WERI-Rb-1 (cell line): ENCODE data around the gene LYRM4.

Experiments
- DNase-seq: peaks from one replicate; pipeline ENCODE4 v3.0.0-alpha.2; 2020
- H3K27ac ChIP-seq: fragments of 250-450 bp; sonication (Bioruptor Pico); 2 replicates; pipeline ENCODE4 v1.5.1; 2020; ENCODE audit warnings: mild to moderate bottlenecking, moderate library complexity
- H3K27me3 ChIP-seq: fragments of 250-450 bp; sonication (Bioruptor Pico); 2 replicates; pipeline ENCODE4 v1.5.1; 2021; ENCODE audit warnings: mild to moderate bottlenecking, low read depth, moderate library complexity; ENCODE audit not compliant: insufficient read depth, severe bottlenecking
- H3K36me3 ChIP-seq: fragments of 250-450 bp; sonication (Bioruptor Pico); 2 replicates; pipeline ENCODE4 v1.5.1; 2020; ENCODE audit warnings: mild to moderate bottlenecking, moderate library complexity
- H3K4me3 ChIP-seq: 2 replicates; pipeline ENCODE4 v1.5.1; 2011; ENCODE audit warnings: low read depth, mild to moderate bottlenecking, control low read depth, low read length
- H3K9me3 ChIP-seq: fragments of 250-450 bp; sonication (Bioruptor Pico); 2 replicates; pipeline ENCODE4 v1.5.1; 2021; ENCODE audit warnings: mild to moderate bottlenecking, moderate library complexity; ENCODE audit not compliant: severe bottlenecking
- TF ChIP-seq, protein P1 (sequence below): IDR thresholded peaks from 2 replicates; pipeline ENCODE4 v1.5.1; 2011; ENCODE audit warnings: low read depth, mild to moderate bottlenecking, control low read depth, inconsistent platforms, low read length

LYRM4 gene

DNA sequence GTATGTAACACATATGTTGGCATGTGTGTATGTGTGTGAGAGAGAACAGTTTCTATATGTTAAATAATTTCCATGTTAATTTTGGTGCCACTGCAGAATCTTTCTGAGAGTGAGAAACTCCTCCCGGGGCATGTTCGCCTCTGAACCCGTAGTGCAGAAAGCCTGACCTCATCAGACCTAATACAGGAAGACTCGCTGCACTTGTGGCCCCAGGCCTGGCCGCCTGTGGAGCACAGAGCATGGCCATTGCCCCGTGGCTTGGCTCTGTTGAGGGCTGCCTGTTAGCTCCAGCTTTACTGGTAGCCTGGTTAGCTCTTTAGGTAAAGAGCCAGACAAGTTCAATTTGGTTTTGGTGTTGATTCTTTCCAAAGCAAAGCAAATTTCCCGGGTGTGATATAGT, 26.0 kb upstream of the LYRM4 start:
- DNase-seq, result no peak
- Histone ChIP-seq H3K36me3 (no peaks in the 10 kb centered on the region; the same call in 1 of the 2 replicates), H3K4me3 (no peak overlapping the region), H3K9me3 (peaks cover 2% of the 10 kb centered on the region), H3K27me3 (no peaks in the 10 kb centered on the region), H3K27ac (no peak overlapping the region)
- TF ChIP-seq, protein P1, sequence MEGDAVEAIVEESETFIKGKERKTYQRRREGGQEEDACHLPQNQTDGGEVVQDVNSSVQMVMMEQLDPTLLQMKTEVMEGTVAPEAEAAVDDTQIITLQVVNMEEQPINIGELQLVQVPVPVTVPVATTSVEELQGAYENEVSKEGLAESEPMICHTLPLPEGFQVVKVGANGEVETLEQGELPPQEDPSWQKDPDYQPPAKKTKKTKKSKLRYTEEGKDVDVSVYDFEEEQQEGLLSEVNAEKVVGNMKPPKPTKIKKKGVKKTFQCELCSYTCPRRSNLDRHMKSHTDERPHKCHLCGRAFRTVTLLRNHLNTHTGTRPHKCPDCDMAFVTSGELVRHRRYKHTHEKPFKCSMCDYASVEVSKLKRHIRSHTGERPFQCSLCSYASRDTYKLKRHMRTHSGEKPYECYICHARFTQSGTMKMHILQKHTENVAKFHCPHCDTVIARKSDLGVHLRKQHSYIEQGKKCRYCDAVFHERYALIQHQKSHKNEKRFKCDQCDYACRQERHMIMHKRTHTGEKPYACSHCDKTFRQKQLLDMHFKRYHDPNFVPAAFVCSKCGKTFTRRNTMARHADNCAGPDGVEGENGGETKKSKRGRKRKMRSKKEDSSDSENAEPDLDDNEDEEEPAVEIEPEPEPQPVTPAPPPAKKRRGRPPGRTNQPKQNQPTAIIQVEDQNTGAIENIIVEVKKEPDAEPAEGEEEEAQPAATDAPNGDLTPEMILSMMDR, result no peak

DNA sequence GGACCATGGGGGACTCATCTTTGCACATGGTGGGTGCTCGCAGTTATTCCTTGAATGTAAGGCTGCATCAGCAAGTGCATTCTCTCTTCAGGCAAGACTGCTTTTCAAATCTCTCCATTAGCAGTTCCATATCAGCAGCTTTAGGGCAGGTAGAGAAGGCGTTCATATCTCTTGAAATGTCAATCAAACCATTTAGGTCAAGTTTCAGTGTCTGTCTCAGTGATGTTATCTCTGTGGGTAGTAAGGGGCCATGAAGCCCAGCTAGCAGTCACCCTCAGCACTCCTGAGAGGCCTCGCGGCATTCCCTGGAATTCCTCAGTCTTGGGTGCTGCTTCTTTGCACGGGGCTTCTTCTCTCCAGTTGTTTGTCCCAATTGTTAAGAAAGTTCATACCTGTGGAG, 24.8 kb upstream of the LYRM4 start:
- Histone ChIP-seq H3K27me3 (no peaks in the 10 kb centered on the region), H3K4me3 (no peak overlapping the region), H3K9me3 (peaks cover under 1% of the 10 kb centered on the region), H3K36me3 (no peaks in the 10 kb centered on the region; the same call in 1 of the 2 replicates), H3K27ac (no peak overlapping the region)
- TF ChIP-seq, protein P1, result no peak
- DNase-seq, result no peak

GRCh38 chr6:5285081-5285480, 24.3 kb upstream of the LYRM4 start:
- Histone ChIP-seq H3K9me3 (no peaks in the 10 kb centered on the region), H3K36me3 (no peaks in the 10 kb centered on the region; the same call in 1 of the 2 replicates), H3K27ac (no peak overlapping the region), H3K27me3 (no peaks in the 10 kb centered on the region), H3K4me3 (no peak overlapping the region)
- TF ChIP-seq, protein P1, result 0 out of 2 replicates have a peak, but pooled peaks have one; percentile 22
- no peak for DNase-seq

DNA sequence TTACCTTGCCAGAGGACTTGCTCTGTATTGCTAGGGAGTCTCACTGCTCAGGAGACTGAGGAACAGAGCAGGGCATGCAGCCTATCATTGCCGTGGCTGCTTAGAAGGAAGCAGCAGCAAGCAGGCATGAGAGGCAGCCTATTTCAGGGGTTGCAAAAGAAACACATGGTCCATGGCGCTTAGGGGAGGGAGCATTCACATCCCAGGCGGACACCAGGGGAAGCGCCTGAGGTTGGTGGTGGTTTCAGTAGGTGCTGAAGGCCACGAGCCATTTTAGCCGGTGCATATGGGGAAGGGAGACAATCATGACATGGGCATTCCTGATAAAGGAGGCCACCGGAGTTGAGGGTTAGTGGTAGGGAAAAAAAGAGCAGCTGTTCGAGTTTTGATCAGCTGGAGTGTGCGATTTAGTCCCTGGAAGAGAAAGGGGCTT, 21.5 kb upstream of the LYRM4 start:
- Histone ChIP-seq H3K27ac (no peak overlapping the region), H3K27me3 (no peaks in the 10 kb centered on the region), H3K9me3 (no peaks in the 10 kb centered on the region), H3K4me3 (no peak overlapping the region), H3K36me3 (no peaks in the 10 kb centered on the region)
- DNase-seq, result no peak
- TF ChIP-seq, protein P1, result no peak

- peak overlapping the region; percentile 32 for H3K27ac ChIP-seq
- TF ChIP-seq, protein P1, result no peak
- no peaks in the 10 kb centered on the region for H3K9me3 ChIP-seq
- H3K36me3 ChIP-seq, result no peaks in the 10 kb centered on the region
- H3K4me3 ChIP-seq, result no peak overlapping the region
- H3K27me3 ChIP-seq, result no peaks in the 10 kb centered on the region
- DNase-seq, result no peak
These were observed 20.2 kb upstream of the LYRM4 start for GRCh38 chr6:5280920-5281319.

DNA sequence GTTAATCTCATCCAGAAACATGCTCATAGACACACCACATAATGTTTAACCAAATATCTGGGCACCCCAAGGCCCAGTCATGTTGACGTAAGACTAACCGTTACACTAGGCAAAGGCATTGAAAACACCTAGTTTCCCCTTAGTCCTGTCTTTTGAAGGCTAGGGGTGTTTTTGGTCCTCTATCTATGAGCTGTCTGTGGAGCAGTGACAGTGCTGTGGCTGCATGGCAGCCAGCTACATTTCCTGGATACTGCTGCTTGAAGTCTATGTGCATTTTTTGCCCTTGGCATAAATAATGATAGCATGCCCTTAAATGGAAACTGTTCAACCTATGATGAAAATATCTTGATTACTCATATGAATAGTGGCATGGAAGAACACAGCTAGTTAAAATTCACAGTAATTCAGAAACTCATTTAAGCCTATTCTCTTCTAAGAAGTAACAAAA, 19.2 kb upstream of the LYRM4 start:
- Histone ChIP-seq H3K27ac (no peak overlapping the region), H3K4me3 (no peak overlapping the region), H3K36me3 (no peaks in the 10 kb centered on the region), H3K27me3 (no peaks in the 10 kb centered on the region), H3K9me3 (no peaks in the 10 kb centered on the region)
- no peak for DNase-seq
- TF ChIP-seq, protein P1, result no peak
